Panc1 (cell line): ENCODE measurements around the gene ENTPD6.

ENCODE experiments used
- POLR2AphosphoS5 ChIP-seq: IDR thresholded peaks from 2 replicates; pipeline ENCODE4 v1.6.1; 2012; ENCODE audit warnings: mild to moderate bottlenecking, low read depth, low read length, moderate library complexity
- REST ChIP-seq, 2 experiments: IDR thresholded peaks; 2 replicates each; pipeline ENCODE4 v1.6.1; 2011 to 2012; ENCODE audit warnings: low read depth in 2 of 2, control low read depth in 1 of 2, low read length in 1 of 2, mild to moderate bottlenecking in 1 of 2, moderate library complexity in 1 of 2; ENCODE audit not compliant: insufficient read depth in 1 of 2
- SIN3A ChIP-seq: IDR thresholded peaks from 2 replicates; pipeline ENCODE4 v1.6.1; 2012; ENCODE audit warnings: low read depth, mild to moderate bottlenecking, low read length, moderate library complexity, borderline replicate concordance; ENCODE audit not compliant: insufficient read depth
- TCF7L2 ChIP-seq: IDR thresholded peaks from 2 replicates; pipeline ENCODE4 v1.6.1; 2011; ENCODE audit warnings: mild to moderate bottlenecking, low read depth, low read length, inconsistent platforms
- TF ChIP-seq, protein P1 (sequence below): fragments of 450-650 bp; IDR thresholded peaks from 2 replicates; pipeline ENCODE4 v1.5.1; 2017; ENCODE audit warnings: mild to moderate bottlenecking

DNA sequence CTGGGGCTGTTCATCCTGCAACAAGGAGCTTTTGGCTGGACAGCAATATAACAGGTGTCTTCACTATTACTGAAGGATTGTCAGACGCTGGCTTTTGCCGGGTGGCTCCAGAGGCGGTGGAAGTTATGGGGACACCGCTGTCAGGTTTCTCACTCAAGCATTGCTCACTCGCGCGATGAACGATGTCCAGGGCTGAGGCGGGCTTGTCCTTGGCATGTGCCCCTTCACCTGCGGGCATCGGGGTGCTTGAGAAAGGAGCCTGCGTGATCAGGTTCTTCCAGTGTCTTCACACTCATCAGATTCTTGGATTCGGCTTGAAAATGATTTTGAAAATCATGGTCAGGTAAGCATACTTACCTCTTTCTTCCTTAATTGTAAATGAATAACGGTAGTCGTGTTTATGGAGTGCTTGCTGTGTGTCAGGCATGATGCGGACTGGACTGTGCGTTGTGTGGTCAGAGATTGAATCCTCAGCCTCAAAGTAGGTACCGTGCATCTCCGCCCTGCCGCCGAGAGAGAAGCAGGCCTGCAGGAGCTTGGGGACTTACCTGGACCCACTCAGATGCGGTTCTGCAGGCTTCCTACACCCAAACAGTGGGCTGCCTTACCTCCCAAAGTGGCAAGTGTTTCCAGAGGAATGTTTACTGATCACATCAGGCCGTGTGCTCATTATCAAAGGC lies 34.1 kb downstream of the ENTPD6 start:
- TF ChIP-seq POLR2AphosphoS5 = no peak
- TF ChIP-seq, protein P1, sequence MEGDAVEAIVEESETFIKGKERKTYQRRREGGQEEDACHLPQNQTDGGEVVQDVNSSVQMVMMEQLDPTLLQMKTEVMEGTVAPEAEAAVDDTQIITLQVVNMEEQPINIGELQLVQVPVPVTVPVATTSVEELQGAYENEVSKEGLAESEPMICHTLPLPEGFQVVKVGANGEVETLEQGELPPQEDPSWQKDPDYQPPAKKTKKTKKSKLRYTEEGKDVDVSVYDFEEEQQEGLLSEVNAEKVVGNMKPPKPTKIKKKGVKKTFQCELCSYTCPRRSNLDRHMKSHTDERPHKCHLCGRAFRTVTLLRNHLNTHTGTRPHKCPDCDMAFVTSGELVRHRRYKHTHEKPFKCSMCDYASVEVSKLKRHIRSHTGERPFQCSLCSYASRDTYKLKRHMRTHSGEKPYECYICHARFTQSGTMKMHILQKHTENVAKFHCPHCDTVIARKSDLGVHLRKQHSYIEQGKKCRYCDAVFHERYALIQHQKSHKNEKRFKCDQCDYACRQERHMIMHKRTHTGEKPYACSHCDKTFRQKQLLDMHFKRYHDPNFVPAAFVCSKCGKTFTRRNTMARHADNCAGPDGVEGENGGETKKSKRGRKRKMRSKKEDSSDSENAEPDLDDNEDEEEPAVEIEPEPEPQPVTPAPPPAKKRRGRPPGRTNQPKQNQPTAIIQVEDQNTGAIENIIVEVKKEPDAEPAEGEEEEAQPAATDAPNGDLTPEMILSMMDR = no peak
- TF ChIP-seq SIN3A = no peak
- no peak for TF ChIP-seq TCF7L2
- no peak for TF ChIP-seq REST (IDR thresholded peaks at IDR 0.05; ENCODE audit: insufficient read depth in 1 of 2, low read depth in 2 of 2, low read length in 1 of 2)
